Brain microvascular endothelial cell (primary cell): ENCODE data around the gene COG8.

Experiments
- DNase-seq: peaks from one replicate; pipeline ENCODE4 v3.0.0-alpha.2; 2020
- H3K27ac ChIP-seq: fragments of 250-450 bp; sonication (Bioruptor Pico); 2 replicates; pipeline ENCODE4 v1.5.1; 2020; ENCODE audit warnings: mild to moderate bottlenecking, moderate library complexity
- H3K27me3 ChIP-seq: fragments of 250-450 bp; sonication (Bioruptor Pico); replicated peaks from 2 replicates; pipeline ENCODE4 v1.5.1; 2020; ENCODE audit warnings: mild to moderate bottlenecking
- H3K36me3 ChIP-seq: fragments of 250-450 bp; sonication (Bioruptor Pico); replicated peaks from 2 replicates; pipeline ENCODE4 v1.5.1; 2020; ENCODE audit warnings: mild to moderate bottlenecking
- H3K4me3 ChIP-seq: 2 replicates; pipeline ENCODE4 v1.5.1; 2011; ENCODE audit warnings: low read depth, mild to moderate bottlenecking, control low read depth, low read length, moderate library complexity
- in situ Hi-C: cut with HindIII; loops from 2 replicates; pipeline ENCODE4 v1.10.0; 2017; ENCODE audit warnings: low sequenced_read_pairs, low pct_ligation_motif_present
- TF ChIP-seq, protein P1 (sequence below): IDR thresholded peaks from 2 replicates; pipeline ENCODE4 v1.5.1; 2011; ENCODE audit warnings: low read depth, mild to moderate bottlenecking, moderate library complexity, low read length, control low read depth, inconsistent platforms; ENCODE audit errors: missing control alignments

The COG8 gene

DNA sequence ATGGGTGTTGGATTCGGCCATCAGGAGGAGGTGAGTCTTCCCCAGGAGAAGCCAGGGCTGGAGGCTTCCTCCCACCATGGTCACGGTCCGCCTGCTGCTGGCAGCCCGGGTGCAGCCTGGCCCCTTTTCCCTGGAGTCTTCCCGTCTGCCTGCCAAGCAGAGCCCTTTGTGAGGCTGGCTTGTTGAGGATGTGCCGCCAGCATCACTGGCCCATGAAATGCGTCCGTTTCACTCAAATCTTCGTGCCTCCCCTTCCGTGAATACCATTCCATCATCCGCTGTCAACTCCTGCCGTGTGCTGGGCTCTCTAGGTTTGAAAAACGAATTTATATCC, 18.7 kb downstream of the COG8 start:
- peaks cover 89% of the 10 kb centered on the region for H3K36me3 ChIP-seq
- H3K4me3 ChIP-seq: no peak overlapping the region
- TF ChIP-seq, protein P1, sequence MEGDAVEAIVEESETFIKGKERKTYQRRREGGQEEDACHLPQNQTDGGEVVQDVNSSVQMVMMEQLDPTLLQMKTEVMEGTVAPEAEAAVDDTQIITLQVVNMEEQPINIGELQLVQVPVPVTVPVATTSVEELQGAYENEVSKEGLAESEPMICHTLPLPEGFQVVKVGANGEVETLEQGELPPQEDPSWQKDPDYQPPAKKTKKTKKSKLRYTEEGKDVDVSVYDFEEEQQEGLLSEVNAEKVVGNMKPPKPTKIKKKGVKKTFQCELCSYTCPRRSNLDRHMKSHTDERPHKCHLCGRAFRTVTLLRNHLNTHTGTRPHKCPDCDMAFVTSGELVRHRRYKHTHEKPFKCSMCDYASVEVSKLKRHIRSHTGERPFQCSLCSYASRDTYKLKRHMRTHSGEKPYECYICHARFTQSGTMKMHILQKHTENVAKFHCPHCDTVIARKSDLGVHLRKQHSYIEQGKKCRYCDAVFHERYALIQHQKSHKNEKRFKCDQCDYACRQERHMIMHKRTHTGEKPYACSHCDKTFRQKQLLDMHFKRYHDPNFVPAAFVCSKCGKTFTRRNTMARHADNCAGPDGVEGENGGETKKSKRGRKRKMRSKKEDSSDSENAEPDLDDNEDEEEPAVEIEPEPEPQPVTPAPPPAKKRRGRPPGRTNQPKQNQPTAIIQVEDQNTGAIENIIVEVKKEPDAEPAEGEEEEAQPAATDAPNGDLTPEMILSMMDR: no peak
- H3K27ac ChIP-seq: no peak overlapping the region
- in situ Hi-C loops: no loop called here
- no peak for DNase-seq
- H3K27me3 ChIP-seq: no peaks in the 10 kb centered on the region

DNA sequence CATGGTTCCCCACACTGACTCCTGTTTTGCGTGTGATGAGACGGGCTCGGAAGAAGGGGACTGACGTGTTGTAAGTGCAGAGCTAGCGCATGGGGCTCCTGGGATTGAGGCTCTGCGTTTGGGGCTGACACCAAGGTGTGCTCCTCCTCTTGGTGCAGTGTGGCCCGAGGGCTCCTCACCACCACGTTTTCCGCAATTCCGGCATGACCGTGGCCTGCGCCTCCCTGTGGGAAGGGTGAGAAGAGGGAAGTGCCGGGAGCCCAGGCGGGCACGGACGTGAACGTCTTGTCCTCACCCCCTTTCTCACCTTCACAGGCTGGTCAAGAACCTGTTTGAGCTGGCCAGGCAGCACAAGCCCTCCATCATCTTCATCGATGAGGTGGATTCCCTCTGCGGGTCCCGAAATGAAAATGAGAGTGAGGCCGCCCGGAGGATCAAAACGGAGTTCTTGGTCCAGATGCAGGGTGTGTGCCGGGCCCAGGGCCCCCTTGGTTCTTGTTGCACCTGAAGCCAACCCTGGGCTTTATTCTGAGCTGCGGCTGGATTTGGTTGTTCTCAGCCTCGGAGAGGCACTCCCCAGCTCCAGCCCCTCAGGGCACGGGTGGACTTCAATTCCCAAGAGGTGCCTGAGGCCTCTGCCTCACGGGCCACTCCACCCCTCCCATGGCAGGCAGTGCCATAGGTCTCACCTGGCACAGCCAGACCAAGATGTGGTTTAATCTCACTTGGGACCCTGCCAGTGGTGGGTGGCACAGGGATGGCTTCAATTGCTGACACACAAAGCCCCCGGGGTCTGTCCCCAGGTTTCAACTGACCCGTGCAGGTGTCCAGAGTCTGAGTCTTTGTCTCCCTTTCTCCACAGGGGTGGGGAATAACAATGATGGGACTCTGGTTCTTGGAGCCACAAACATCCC, 19.3 kb downstream of the COG8 start:
- H3K4me3 ChIP-seq: no peak overlapping the region
- TF ChIP-seq, protein P1: no peak
- no peaks in the 10 kb centered on the region for H3K27me3 ChIP-seq
- no peak overlapping the region for H3K27ac ChIP-seq
- in situ Hi-C loops: no loop called here
- DNase-seq: no peak
- peaks cover 91% of the 10 kb centered on the region for H3K36me3 ChIP-seq

DNA sequence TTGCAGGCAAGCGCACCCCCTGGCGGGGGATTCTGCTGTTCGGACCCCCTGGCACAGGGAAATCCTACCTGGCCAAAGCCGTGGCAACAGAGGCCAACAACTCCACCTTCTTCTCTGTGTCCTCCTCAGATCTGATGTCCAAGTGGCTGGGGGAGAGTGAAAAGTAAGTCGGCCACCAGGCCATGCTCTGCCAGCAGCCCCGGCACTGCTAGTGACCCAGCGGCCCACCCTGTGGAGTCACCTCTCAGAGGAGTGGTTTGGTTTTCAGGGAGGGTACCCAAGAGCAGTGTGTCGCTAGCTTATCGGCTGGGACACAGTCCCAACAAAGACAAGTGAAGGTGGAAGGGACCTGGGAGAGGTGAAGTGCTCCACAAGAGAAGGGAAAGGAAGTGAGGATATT, 20.0 kb downstream of the COG8 start:
- no peak overlapping the region for H3K27ac ChIP-seq
- H3K27me3 ChIP-seq: no peaks in the 10 kb centered on the region
- TF ChIP-seq, protein P1: no peak
- peaks cover 84% of the 10 kb centered on the region for H3K36me3 ChIP-seq
- DNase-seq: no peak
- in situ Hi-C loops: no loop called here
- no peak overlapping the region for H3K4me3 ChIP-seq

DNA sequence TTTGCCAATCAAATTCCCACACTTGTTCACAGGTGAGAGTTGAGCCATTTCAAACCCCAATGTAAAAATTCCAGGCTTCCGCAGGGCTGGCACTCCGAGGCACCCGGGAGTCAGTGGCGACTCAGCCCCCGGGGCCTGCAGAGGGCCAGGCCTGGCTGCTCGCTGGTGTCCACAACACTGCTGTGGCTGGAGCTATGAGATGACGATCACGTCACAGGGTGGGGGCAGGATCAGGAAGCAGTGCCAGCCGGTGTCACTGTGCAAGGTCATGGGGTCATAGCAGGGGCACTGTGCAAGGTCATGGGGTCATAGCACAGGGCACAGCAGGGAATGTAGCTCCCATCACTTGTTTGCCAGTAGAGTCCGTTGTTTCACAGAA, 20.5 kb downstream of the COG8 start:
- H3K36me3 ChIP-seq: peaks cover 79% of the 10 kb centered on the region

DNA sequence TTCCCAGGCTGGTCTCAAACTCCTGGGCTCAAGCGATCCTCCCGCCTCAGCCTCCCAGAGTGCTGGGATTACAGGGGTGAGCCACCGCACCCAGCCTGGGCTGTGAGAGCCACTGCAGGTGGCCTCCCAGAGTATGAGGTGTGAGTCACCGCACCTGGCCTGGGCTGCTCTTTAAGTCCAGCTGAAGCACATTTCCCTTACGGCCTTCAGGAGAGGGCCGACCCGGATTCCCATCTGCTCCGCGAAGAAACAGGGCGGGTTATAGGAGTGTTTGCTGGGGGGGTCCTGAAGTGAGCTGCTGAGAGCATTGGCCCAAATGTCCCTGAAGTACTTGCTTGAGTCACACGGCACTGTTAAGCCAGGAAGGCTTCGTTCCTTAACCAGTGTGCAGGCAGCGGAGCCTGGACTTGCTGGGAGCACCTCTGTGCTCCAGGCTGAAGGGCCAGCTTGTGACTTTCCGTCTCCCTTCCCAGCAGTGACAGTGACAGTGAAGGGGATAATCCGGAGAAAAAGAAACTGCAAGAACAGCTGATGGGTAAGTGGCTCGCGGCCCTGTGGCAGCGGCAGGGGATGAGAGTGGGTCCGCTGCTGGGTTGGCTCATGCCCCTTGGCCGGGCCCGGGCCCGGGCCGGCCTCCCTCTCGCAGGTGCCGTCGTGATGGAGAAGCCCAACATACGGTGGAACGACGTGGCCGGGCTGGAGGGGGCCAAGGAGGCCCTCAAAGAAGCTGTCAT, 21.0 kb downstream of the COG8 start:
- H3K4me3 ChIP-seq: no peak overlapping the region
- in situ Hi-C loops: no loop called here

More for the DNA sequence above, 20.5 kb downstream of the COG8 start:
- no peak for DNase-seq
- in situ Hi-C loops: no loop called here
- TF ChIP-seq, protein P1: no peak
- Histone ChIP-seq H3K27me3 (no peaks in the 10 kb centered on the region), H3K27ac (no peak overlapping the region), H3K4me3 (no peak overlapping the region)

More for the DNA sequence above, 21.0 kb downstream of the COG8 start:
- TF ChIP-seq, protein P1: no peak
- DNase-seq: no peak
- no peaks in the 10 kb centered on the region for H3K27me3 ChIP-seq
- no peak overlapping the region for H3K27ac ChIP-seq
- peaks cover 75% of the 10 kb centered on the region for H3K36me3 ChIP-seq
